ENCODE results near the gene NOC4L.
"Not testable (repeated sequence)": the region's sequence is repeated elsewhere in the genome, so short reads cannot be mapped to it uniquely, and the experiment has no call there.

NOC4L gene

GRCh38 chr12:132144810-132145168 is 532 bp downstream of the NOC4L start:
- DNase-seq = no peak

- DNase-seq = no peak
Observed at GRCh38 chr12:132145334-132145733, 1.1 kb downstream of the NOC4L start.

- DNase-seq = no peak
Observed at GRCh38 chr12:132146098-132146497, 1.8 kb downstream of the NOC4L start.

- no peak for DNase-seq
Observed at GRCh38 chr12:132146772-132147422, 2.6 kb downstream of the NOC4L start.

- no peak for DNase-seq
Observed at GRCh38 chr12:132147423-132148367, 3.4 kb downstream of the NOC4L start.

- no peak for DNase-seq
Observed at GRCh38 chr12:132148368-132149045, 4.2 kb downstream of the NOC4L start.

GRCh38 chr12:132149526-132149925 is 5.3 kb downstream of the NOC4L start:
- DNase-seq = not testable (repeated sequence)

GRCh38 chr12:132150780-132151144 is 6.5 kb downstream of the NOC4L start:
- no peak for DNase-seq

- no peak for DNase-seq
Observed at GRCh38 chr12:132151145-132151765, 7.0 kb downstream of the NOC4L start.

GRCh38 chr12:132151766-132152410 is 7.6 kb downstream of the NOC4L start:
- DNase-seq = no peak

GRCh38 chr12:132152411-132152821 is 8.2 kb downstream of the NOC4L start:
- no peak for DNase-seq

- no peak for DNase-seq
Observed at GRCh38 chr12:132152953-132153352, 8.7 kb downstream of the NOC4L start.

GRCh38 chr12:132153501-132154340 is 9.5 kb downstream of the NOC4L start:
- DNase-seq = peak; percentile 75

GRCh38 chr12:132154341-132154761 is 10.1 kb downstream of the NOC4L start:
- no peak for DNase-seq

- DNase-seq = no peak
Observed at GRCh38 chr12:132154941-132155770, 10.9 kb downstream of the NOC4L start.

- DNase-seq = no peak
Observed at GRCh38 chr12:132155771-132156572, 11.7 kb downstream of the NOC4L start.

GRCh38 chr12:132156573-132157325 is 12.5 kb downstream of the NOC4L start:
- no peak for DNase-seq

GRCh38 chr12:132157733-132158409 is 13.6 kb downstream of the NOC4L start:
- no peak for DNase-seq

All from RPMI8226 (cell line).